Neuronal stem cell (in vitro differentiated cells): ENCODE results near the gene STK26.
"Not testable (repeated sequence)": the region's sequence is repeated elsewhere in the genome, so short reads cannot be mapped to it uniquely, and the experiment has no call there.

Experiments used
- DNase-seq: peaks from one replicate; pipeline ENCODE4 v3.0.0-alpha.2; 2013; ENCODE audit warnings: low spot score
- H2AFZ ChIP-seq: one replicate; pipeline ENCODE4 v1.6.1; 2013; ENCODE audit warnings: mild to moderate bottlenecking, low read length, inconsistent platforms
- H2AK5ac ChIP-seq: 2 replicates; pipeline ENCODE4 v1.6.1; 2013; ENCODE audit warnings: low read depth, mild to moderate bottlenecking, inconsistent platforms, low read length, moderate library complexity, mixed read lengths
- H2BK120ac ChIP-seq: 2 replicates; pipeline ENCODE4 v1.6.1; 2013; ENCODE audit warnings: low read depth, mild to moderate bottlenecking, inconsistent platforms, low read length, moderate library complexity, mixed read lengths
- H2BK12ac ChIP-seq: one replicate; pipeline ENCODE4 v1.6.1; 2013; ENCODE audit warnings: low read length, inconsistent platforms
- H2BK15ac ChIP-seq: 2 replicates; pipeline ENCODE4 v1.6.1; 2013; ENCODE audit warnings: mild to moderate bottlenecking, low read length, inconsistent platforms, mixed read lengths
- H2BK5ac ChIP-seq: one replicate; pipeline ENCODE4 v1.6.1; 2013; ENCODE audit warnings: inconsistent platforms, mild to moderate bottlenecking, low read length, moderate library complexity
- H3K14ac ChIP-seq: one replicate; pipeline ENCODE4 v1.6.1; 2013; ENCODE audit warnings: low read length, inconsistent platforms
- H3K18ac ChIP-seq: 2 replicates; pipeline ENCODE4 v1.6.1; 2013; ENCODE audit warnings: low read length, inconsistent platforms
- H3K23ac ChIP-seq: 2 replicates; pipeline ENCODE4 v1.6.1; 2013; ENCODE audit warnings: low read depth, mild to moderate bottlenecking, mixed read lengths, low read length, inconsistent platforms; ENCODE audit not compliant: poor library complexity
- H3K27ac ChIP-seq: replicated peaks from 3 replicates; pipeline ENCODE4 v1.5.1; 2013; ENCODE audit warnings: low read length, inconsistent platforms
- H3K27me3 ChIP-seq, 3 experiments: 2 replicates each; pipeline ENCODE4 v1.6.1; 2013; ENCODE audit warnings: low read length in 3 of 3, mild to moderate bottlenecking in 2 of 3, inconsistent platforms in 1 of 3, low read depth in 1 of 3, mixed read lengths in 1 of 3, moderate library complexity in 1 of 3; ENCODE audit not compliant: control insufficient read depth in 3 of 3, insufficient read depth in 3 of 3
- H3K36me3 ChIP-seq, 2 donors: replicated peaks in 1 of 2; 2 replicates each; pipeline ENCODE4 v1.6.1; 2013; ENCODE audit warnings: low read length in 2 of 2; ENCODE audit not compliant: control insufficient read depth in 2 of 2, insufficient read depth in 2 of 2
- H3K4ac ChIP-seq: 2 replicates; pipeline ENCODE4 v1.6.1; 2013; ENCODE audit warnings: inconsistent platforms, mild to moderate bottlenecking, low read length, moderate library complexity
- H3K4me1 ChIP-seq, 2 donors: 1 replicate in 1 of 2; 2 replicates in 1 of 2; pipeline ENCODE4 v1.6.1; 2013; ENCODE audit warnings: low read length in 2 of 2, low read depth in 1 of 2; ENCODE audit not compliant: control insufficient read depth in 2 of 2, insufficient read depth in 1 of 2
- H3K4me2 ChIP-seq: one replicate; pipeline ENCODE4 v1.6.1; 2013; ENCODE audit warnings: mild to moderate bottlenecking, low read length, inconsistent platforms; ENCODE audit not compliant: insufficient read depth, poor library complexity, severe bottlenecking
- H3K4me3 ChIP-seq, 2 donors: 2 replicates each; pipeline ENCODE4 v1.5.1; 2013; ENCODE audit warnings: low read length in 2 of 2, mild to moderate bottlenecking in 2 of 2, inconsistent platforms in 1 of 2, moderate library complexity in 1 of 2
- H3K79me1 ChIP-seq: one replicate; pipeline ENCODE4 v1.6.1; 2013; ENCODE audit warnings: low read depth, mild to moderate bottlenecking, inconsistent platforms, low read length, moderate library complexity
- H3K9ac ChIP-seq: one replicate; pipeline ENCODE4 v1.6.1; 2013; ENCODE audit warnings: mild to moderate bottlenecking, low read depth, low read length, inconsistent platforms; ENCODE audit not compliant: poor library complexity
- H3K9me3 ChIP-seq, 2 donors: replicated peaks in 1 of 2; 2 replicates each; pipeline versions ENCODE3 to v1.6.1; 2013; ENCODE audit warnings: low read length in 2 of 2, mild to moderate bottlenecking in 2 of 2, inconsistent platforms in 1 of 2, low read depth in 1 of 2, mixed read lengths in 1 of 2, moderate library complexity in 1 of 2; ENCODE audit not compliant: control insufficient read depth in 2 of 2, insufficient read depth in 1 of 2
- H4K8ac ChIP-seq: one replicate; pipeline ENCODE4 v1.6.1; 2013; ENCODE audit warnings: low read depth, mild to moderate bottlenecking, inconsistent platforms, low read length, moderate library complexity
- H4K91ac ChIP-seq: one replicate; pipeline ENCODE4 v1.6.1; 2013; ENCODE audit warnings: low read length, low read depth, mild to moderate bottlenecking, inconsistent platforms; ENCODE audit not compliant: poor library complexity
- WGBS, 2 donors: extraction: QIAGEN DNeasy Blood & Tissue Kit; methylation state at CpG; one replicate each; pipeline ENCODE4 v1.1.7; 2013; ENCODE audit warnings: missing lambda C conversion rate in 2 of 2, mixed read lengths in 1 of 2; ENCODE audit not compliant: insufficient read length in 2 of 2, insufficient replicate concordance in 1 of 2; ENCODE audit errors: extremely low coverage in 2 of 2; 5-methylcytosine and 5-hydroxymethylcytosine counted together

Gene STK26

GRCh38 chrX:132004728-132005127, 18.4 kb upstream of the STK26 start:
- peaks cover 0 to 17% (median 0%) of the 10 kb centered on the region in 3 experiments for H3K27me3 ChIP-seq
- H3K27ac ChIP-seq, result no peak overlapping the region
- H4K8ac ChIP-seq, result no peak overlapping the region

DNA sequence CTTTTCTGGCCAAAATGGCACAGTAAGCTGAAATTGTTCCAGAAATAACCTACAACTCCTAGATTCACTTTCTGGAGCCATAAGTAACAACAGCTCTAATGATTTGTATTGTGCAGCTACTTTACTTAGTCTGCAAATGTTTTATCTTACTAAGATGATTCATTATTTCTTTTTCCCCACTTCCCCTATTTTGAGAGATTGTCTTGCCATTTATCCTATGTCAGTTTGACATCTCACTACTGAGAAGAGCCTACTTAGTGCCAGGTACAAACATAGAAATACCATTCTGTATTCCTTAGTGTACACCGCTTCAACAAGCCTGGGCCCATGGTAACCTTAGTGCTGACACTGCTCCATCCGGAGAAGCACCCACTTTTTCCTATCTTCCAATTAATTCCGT, 13.8 kb upstream of the STK26 start:
- Histone ChIP-seq H3K27ac (no peak overlapping the region), H3K36me3 (no peaks in the 10 kb centered on the region), H2BK12ac (no peak overlapping the region), H4K8ac (no peak overlapping the region), H3K79me1 (no peaks in the 10 kb centered on the region), H3K4ac (no peak overlapping the region), H2BK15ac (no peak overlapping the region), H3K4me2 (no peak overlapping the region), H2AFZ (no peak overlapping the region), H3K9ac (no peak overlapping the region), H3K18ac (no peak overlapping the region), H3K9me3 (no peaks in the 10 kb centered on the region), H3K14ac (no peak overlapping the region), H2BK5ac (no peak overlapping the region), H3K4me3 (no peak overlapping the region), H4K91ac (no peak overlapping the region), H2AK5ac (no peak overlapping the region), H3K4me1 (no peaks in the 10 kb centered on the region), H3K23ac (no peak overlapping the region), H2BK120ac (no peak overlapping the region), H3K27me3 (peaks cover 0 to 10% (median 0%) of the 10 kb centered on the region in 3 experiments)
- DNase-seq, result no peak
- WGBS, 2 donors, result no CpG with 5 or more reads among the region's 3 CpGs

More at GRCh38 chrX:132004728-132005127, 18.4 kb upstream of the STK26 start:
- no CpG with 5 or more reads among the region's 4 CpGs for WGBS, 2 donors
- no peaks in the 10 kb centered on the region for H3K36me3 ChIP-seq
- H3K9me3 ChIP-seq, result no peaks in the 10 kb centered on the region
- no peak overlapping the region for H2BK12ac ChIP-seq
- H4K91ac ChIP-seq, result no peak overlapping the region
- no peak overlapping the region for H3K14ac ChIP-seq
- no peak overlapping the region for H3K9ac ChIP-seq
- no peak overlapping the region for H3K4ac ChIP-seq
- H3K4me2 ChIP-seq, result no peak overlapping the region
- no peak overlapping the region for H3K23ac ChIP-seq
- no peak overlapping the region for H2AFZ ChIP-seq
- DNase-seq, result no peak
- H2BK120ac ChIP-seq, result no peak overlapping the region
- H3K4me3 ChIP-seq, result no peak overlapping the region
- H2AK5ac ChIP-seq, result no peak overlapping the region
- no peak overlapping the region for H2BK15ac ChIP-seq
- H3K4me1 ChIP-seq, result no peaks in the 10 kb centered on the region
- no peaks in the 10 kb centered on the region for H3K79me1 ChIP-seq
- H2BK5ac ChIP-seq, result no peak overlapping the region
- H3K18ac ChIP-seq, result no peak overlapping the region

DNA sequence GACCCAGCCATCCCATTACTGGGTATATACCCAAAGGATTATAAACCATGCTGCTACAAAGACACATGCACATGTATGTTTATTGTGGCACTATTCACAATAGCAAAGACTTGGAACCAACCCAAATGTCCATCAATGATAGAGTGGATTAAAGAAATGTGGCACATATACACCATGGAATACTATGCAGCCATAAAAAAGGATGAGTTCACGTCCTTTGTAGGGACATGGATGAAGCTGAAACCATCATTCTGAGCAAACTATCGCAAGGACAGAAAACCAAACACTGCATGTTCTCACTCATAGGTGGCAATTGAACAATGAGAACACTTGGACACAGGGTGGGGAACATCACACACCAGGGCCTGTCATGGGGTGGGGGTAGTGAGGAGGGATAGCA, 12.9 kb upstream of the STK26 start:
- not testable (repeated sequence) for DNase-seq, H3K27ac ChIP-seq, H3K9me3 ChIP-seq

DNA sequence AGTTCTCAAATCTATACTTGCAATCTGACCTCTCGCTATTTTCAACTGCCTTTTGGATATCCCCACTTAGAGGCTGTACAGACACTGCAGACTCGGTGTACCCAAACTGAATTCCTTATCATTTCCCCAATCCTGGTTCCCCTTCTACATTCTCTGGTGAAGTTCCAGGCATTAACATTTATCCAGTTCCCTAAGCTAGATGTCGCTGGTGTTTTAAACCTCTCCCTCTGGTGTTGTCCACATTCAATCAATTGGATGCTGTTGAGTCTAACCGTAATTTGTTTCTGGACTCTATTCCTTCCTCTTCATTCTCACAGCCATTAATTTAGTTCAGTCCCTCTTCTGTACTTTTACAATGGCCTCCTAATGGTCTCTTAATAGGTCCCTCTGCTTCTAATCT, 7.2 kb upstream of the STK26 start:
- Histone ChIP-seq H2BK15ac (no peak overlapping the region), H2BK12ac (no peak overlapping the region), H3K4me1 (no peaks in the 10 kb centered on the region), H2BK5ac (no peak overlapping the region), H3K23ac (no peak overlapping the region), H2BK120ac (no peak overlapping the region), H3K27me3 (peaks cover 0 to 5% (median 0%) of the 10 kb centered on the region in 3 experiments), H3K36me3 (no peaks in the 10 kb centered on the region), H3K14ac (no peak overlapping the region), H3K9me3 (no peaks in the 10 kb centered on the region), H3K4ac (no peak overlapping the region), H3K27ac (no peak overlapping the region), H2AK5ac (no peak overlapping the region), H3K4me3 (no peak overlapping the region), H3K4me2 (no peak overlapping the region), H2AFZ (no peak overlapping the region), H3K9ac (no peak overlapping the region), H3K18ac (no peak overlapping the region), H3K79me1 (no peaks in the 10 kb centered on the region), H4K8ac (no peak overlapping the region), H4K91ac (no peak overlapping the region)
- DNase-seq, result no peak
- WGBS, 2 donors, result no CpG with 5 or more reads among the region's 4 CpGs

More for the DNA sequence above, 12.9 kb upstream of the STK26 start:
- H3K14ac ChIP-seq, H4K91ac ChIP-seq, H2BK5ac ChIP-seq, H2AFZ ChIP-seq, H3K23ac ChIP-seq, H3K4me3 ChIP-seq, H3K4me2 ChIP-seq, H3K18ac ChIP-seq, H3K9ac ChIP-seq, H3K36me3 ChIP-seq, H2AK5ac ChIP-seq, H3K4ac ChIP-seq, H2BK15ac ChIP-seq, H2BK12ac ChIP-seq, H3K4me1 ChIP-seq, H4K8ac ChIP-seq, H2BK120ac ChIP-seq, H3K79me1 ChIP-seq: not testable (repeated sequence)
- WGBS, 2 donors, result no CpG with 5 or more reads among the region's 2 CpGs
- peaks cover 0 to 10% (median 0%) of the 10 kb centered on the region in 3 experiments for H3K27me3 ChIP-seq
